Ovary (tissue), 9 donors: ENCODE data around the gene GSTT2B. TPM values are rescaled to one million over a fixed set of nuclear protein-coding genes. Genes with fewer than 3 reads are reported as not detected.
"Not testable (repeated sequence)": the region's sequence is repeated elsewhere in the genome, so short reads cannot be mapped to it uniquely, and the experiment has no call there.

ENCODE experiments used
- DNase-seq, 5 donors: peaks; one replicate each; pipeline ENCODE4 v3.0.0-alpha.2; 2019 to 2020
- H3K27ac ChIP-seq, 2 donors: fragments of 200-600 bp; one replicate each; pipeline versions ENCODE4 v1.5.1 to v1.8.0; 2019 to 2022
- H3K27me3 ChIP-seq: fragments of 200-600 bp; one replicate; pipeline ENCODE4 v1.8.0; 2022
- H3K36me3 ChIP-seq: fragments of 200-600 bp; sonication (generic); one replicate; pipeline ENCODE4 v1.5.1; 2019
- H3K4me1 ChIP-seq: one replicate; pipeline ENCODE4 v1.8.1; 2013; ENCODE audit warnings: mild to moderate bottlenecking, moderate library complexity; ENCODE audit not compliant: insufficient read depth
- H3K4me3 ChIP-seq: fragments of 200-600 bp; sonication (generic); one replicate; pipeline ENCODE4 v1.5.1; 2017
- H3K9me3 ChIP-seq, 2 donors: fragments of 200-600 bp in 1 of 2; sonication (generic) in 1 of 2; one replicate each; pipeline versions ENCODE4 v1.5.1 to v1.8.1; 2013 to 2019; ENCODE audit warnings: mild to moderate bottlenecking in 1 of 2, moderate library complexity in 1 of 2
- EP300 ChIP-seq: sonication (generic); formaldehyde crosslinking; IDR thresholded peaks from one replicate; pipeline ENCODE4 v1.6.1; 2017; ENCODE audit warnings: antibody characterized with exemption
- POLR2A ChIP-seq: fragments of 450-650 bp; IDR thresholded peaks from one replicate; pipeline ENCODE4 v1.6.1; 2017; ENCODE audit warnings: antibody characterized with exemption, mild to moderate bottlenecking, moderate library complexity
- WGBS, 3 donors: extraction: QIAGEN DNeasy Blood & Tissue Kit in 1 of 3; methylation state at CpG; one replicate each; pipeline versions ENCODE4 v1.1.5 to v1.1.7; 2013 to 2017; 5-methylcytosine and 5-hydroxymethylcytosine counted together
- intact Hi-C, 4 donors: fragments of 100-400 bp; cut with DNase I; formaldehyde crosslinking; loops; one replicate each; pipeline versions ENCODE4 v1.11.0 to v1.15.1; 2022 to 2023
- polyA plus RNA-seq, 2 donors: library from polyadenylated mRNA; stranded (reverse); fragments of 200-250 nt in 1 of 2; fragments of 350-450 nt in 1 of 2; fragmentation: Illumina TruSeq in 1 of 2; extraction: RNeasy Lipid Tissue Mini Kit (QIAGEN cat#74804) in 1 of 2; gene quantifications; one replicate each; pipeline ENCODE4 v1.2.3, GENCODE V29; 2013 to 2014
- total RNA-seq, 7 donors: library from RNA; depleted of rRNA in 2 of 7; stranded (reverse); fragments of >200 nt in 2 of 7; fragmentation: NEBNext Ultra II Directional in 3 of 7; extraction: Animal tissue kit (Norgen Biotek cat#: 25700) in 3 of 7; gene quantifications; one replicate each; pipeline versions ENCODE4 v1.1.0 to v1.2.4, GENCODE V29; 2016 to 2023
- TF ChIP-seq, protein P1 (sequence below), 3 donors: fragments of 450-650 bp in 2 of 3; fragments of 200-600 bp in 1 of 3; IDR thresholded peaks; one replicate each; pipeline versions ENCODE4 v1.5.1 to v1.8.0; 2016 to 2022; ENCODE audit warnings: antibody characterized with exemption in 3 of 3, mild to moderate bottlenecking in 1 of 3
- donor health status: DM: no; HTN: no; CAD: no; lungs with moderate emphysema.
- donor health status: DM: no; HTN: no; CAD: no.
- donor health status: Bipolar disorder and iron deficiency.
- donor health status: DM: yes; HTN: yes; CAD: no.
- donor health status: DM: no; HTN: no; CAD: no.
- donor health status: DM: yes; HTN: yes; CAD: no.

Gene GSTT2B
- total and polyA plus RNA-seq, 9 donors: 5.8 to 20.9 (median 12.3) TPM

DNA sequence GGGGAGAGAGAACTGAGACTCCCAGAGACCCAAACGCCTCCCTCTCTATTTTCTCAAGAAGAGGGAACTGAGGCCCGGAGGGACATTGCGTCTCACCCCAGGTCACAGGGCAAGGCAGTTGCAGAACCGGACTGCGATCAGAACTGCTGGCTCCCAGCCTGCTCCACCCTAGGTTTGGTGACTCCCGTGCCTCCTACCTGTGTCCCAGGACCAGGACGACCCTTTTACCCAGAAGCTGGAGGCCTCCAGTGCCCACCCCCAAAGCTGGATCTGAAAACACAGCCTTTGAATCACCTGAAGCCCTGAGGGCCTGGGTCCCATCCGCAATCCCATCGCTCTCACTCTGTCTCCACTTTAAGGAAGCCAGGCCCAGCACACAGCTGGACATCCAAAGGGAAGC is 42.9 kb upstream of the GSTT2B start:
- no peaks in the 10 kb centered on the region for H3K36me3 ChIP-seq
- no peaks in the 10 kb centered on the region for H3K4me1 ChIP-seq
- intact Hi-C loops: no loop called here
- no peak overlapping the region for H3K4me3 ChIP-seq
- DNase-seq: no peak
- 80 to 81% (median 80%) methylated on average over 9 of the region's 9 CpGs for WGBS, 3 donors
- TF ChIP-seq EP300: no peak
- no peak for TF ChIP-seq POLR2A
- TF ChIP-seq, protein P1, sequence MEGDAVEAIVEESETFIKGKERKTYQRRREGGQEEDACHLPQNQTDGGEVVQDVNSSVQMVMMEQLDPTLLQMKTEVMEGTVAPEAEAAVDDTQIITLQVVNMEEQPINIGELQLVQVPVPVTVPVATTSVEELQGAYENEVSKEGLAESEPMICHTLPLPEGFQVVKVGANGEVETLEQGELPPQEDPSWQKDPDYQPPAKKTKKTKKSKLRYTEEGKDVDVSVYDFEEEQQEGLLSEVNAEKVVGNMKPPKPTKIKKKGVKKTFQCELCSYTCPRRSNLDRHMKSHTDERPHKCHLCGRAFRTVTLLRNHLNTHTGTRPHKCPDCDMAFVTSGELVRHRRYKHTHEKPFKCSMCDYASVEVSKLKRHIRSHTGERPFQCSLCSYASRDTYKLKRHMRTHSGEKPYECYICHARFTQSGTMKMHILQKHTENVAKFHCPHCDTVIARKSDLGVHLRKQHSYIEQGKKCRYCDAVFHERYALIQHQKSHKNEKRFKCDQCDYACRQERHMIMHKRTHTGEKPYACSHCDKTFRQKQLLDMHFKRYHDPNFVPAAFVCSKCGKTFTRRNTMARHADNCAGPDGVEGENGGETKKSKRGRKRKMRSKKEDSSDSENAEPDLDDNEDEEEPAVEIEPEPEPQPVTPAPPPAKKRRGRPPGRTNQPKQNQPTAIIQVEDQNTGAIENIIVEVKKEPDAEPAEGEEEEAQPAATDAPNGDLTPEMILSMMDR (IDR thresholded peaks at IDR 0.05): no peak
- H3K9me3 ChIP-seq: no peaks in the 10 kb centered on the region
- H3K27me3 ChIP-seq: no peaks in the 10 kb centered on the region
- H3K27ac ChIP-seq: no peak overlapping the region

DNA sequence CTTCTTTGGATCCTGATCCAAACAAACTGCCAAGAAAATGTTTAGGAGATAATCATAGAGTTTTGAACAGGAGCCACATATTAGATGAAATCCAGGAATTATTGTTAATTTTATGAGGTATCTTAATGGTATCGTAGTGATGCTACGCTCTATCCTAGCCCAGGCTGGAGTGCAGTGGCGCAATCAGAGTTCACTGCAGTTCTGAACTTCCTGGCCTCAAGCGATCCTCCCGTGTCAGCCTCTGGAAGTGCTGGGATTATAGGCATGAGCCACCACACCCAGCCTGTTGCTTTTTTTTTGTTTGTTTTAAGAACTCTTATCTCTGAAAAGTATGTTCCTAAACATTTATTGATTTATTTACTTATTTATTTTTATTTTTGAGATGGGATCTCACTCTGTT is 41.9 kb upstream of the GSTT2B start:
- no peak for DNase-seq
- Histone ChIP-seq H3K27ac (no peak overlapping the region), H3K4me3 (no peak overlapping the region), H3K36me3 (no peaks in the 10 kb centered on the region), H3K9me3 (no peaks in the 10 kb centered on the region), H3K4me1 (no peaks in the 10 kb centered on the region), H3K27me3 (no peaks in the 10 kb centered on the region)
- WGBS, 3 donors: 61 to 71% (median 68%) methylated on average over 5 of the region's 5 CpGs
- intact Hi-C loops: no loop called here
- no peak for TF ChIP-seq POLR2A
- TF ChIP-seq, protein P1 (IDR thresholded peaks at IDR 0.05): no peak
- TF ChIP-seq EP300: no peak

DNA sequence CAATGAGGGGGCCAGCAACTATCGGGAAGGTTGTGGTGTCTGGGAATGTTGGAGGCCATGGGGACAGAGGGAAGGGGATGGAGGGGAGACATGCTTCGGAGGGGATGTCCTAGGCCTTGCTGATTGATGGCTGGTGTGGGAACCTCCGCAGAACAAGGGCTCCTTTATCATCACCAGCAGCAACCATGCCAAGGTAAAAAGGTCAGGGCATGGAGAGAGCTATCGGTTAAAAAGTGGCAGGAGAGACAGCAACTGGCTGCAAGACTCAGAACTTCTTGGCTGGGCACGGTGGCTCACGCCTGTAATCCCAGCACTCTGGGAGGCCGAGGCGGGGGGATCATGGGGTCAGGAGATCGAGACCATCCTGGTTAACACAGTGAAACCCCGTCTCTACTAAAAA is 41.3 kb upstream of the GSTT2B start:
- H3K9me3 ChIP-seq: no peaks in the 10 kb centered on the region
- WGBS, 3 donors: 66 to 71% (median 69%) methylated on average over 10 of the region's 10 CpGs
- TF ChIP-seq, protein P1 (IDR thresholded peaks at IDR 0.05): no peak
- no peak for TF ChIP-seq POLR2A
- no peak for TF ChIP-seq EP300
- intact Hi-C loops: no loop called here
- no peak overlapping the region for H3K4me3 ChIP-seq
- no peaks in the 10 kb centered on the region for H3K27me3 ChIP-seq
- no peaks in the 10 kb centered on the region for H3K4me1 ChIP-seq
- DNase-seq: no peak
- no peak overlapping the region for H3K27ac ChIP-seq
- H3K36me3 ChIP-seq: no peaks in the 10 kb centered on the region

DNA sequence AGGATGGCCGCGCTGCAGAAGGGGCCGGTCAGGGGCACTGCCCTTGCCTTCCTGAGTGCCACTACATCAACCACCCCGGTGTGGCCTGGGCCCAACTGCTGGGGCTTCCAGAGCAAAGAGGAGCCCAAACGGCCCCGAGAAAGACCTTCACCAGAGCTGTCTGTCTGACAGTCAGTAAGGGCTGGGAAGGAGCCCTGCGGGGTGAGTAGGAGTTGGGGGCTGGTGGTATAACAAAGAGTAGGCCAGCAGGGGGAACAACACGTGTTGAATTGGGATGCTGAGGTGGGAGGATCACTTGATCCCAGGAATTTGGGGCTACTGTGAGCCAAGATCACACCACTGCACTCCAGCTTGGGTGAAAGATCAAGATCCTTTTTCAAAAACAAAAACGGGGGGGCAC is 40.3 kb upstream of the GSTT2B start:
- WGBS, 3 donors: 73 to 82% (median 79%) methylated on average over 9 of the region's 9 CpGs
- DNase-seq: no peak
- Histone ChIP-seq H3K27me3 (no peaks in the 10 kb centered on the region), H3K36me3 (no peaks in the 10 kb centered on the region), H3K4me1 (no peaks in the 10 kb centered on the region), H3K4me3 (no peak overlapping the region), H3K27ac (no peak overlapping the region), H3K9me3 (no peaks in the 10 kb centered on the region)
- intact Hi-C loops: no loop called here
- TF ChIP-seq POLR2A (no peak), EP300 (no peak)
- TF ChIP-seq, protein P1 (IDR thresholded peaks at IDR 0.05): no peak

DNA sequence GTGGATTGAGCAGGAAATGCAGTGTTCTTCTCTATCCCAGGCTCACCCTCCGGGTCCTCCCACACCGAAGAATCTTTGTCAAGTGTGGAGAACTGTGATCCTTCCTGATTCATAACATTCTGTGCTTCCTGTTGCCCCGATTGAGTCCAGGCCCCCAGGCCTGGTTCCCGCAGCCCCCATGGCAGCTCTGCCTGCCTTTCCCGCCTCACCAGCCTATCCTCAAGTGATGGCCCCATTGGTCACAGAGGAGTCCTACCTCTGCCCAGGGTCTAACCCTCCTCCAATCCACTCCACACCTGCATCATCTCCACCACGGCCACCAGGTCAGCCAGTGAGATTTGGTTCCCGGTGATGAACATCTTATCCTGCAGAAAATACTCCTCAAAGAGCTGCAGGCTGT is 38.8 kb upstream of the GSTT2B start:
- H3K27ac ChIP-seq, H3K4me3 ChIP-seq, DNase-seq, H3K27me3 ChIP-seq, H3K4me1 ChIP-seq, intact Hi-C loops, H3K9me3 ChIP-seq, H3K36me3 ChIP-seq: not testable (repeated sequence)
- WGBS, 3 donors: 67 to 74% (median 70%) methylated on average over 7 of the region's 7 CpGs
